Mesenchymal stem cell (in vitro differentiated cells and primary cell): ENCODE data around the gene ACE.

Experiments used
- DNase-seq: peaks from one replicate; pipeline ENCODE4 v3.0.0-alpha.2; 2013
- H2AFZ ChIP-seq: one replicate; pipeline ENCODE4 v1.6.1; 2013; ENCODE audit warnings: low read depth, mild to moderate bottlenecking, control low read depth, inconsistent platforms, low read length, moderate library complexity
- H2AK5ac ChIP-seq: 2 replicates; pipeline ENCODE4 v1.6.1; 2013; ENCODE audit warnings: low read length, moderate library complexity, mild to moderate bottlenecking, inconsistent platforms; ENCODE audit not compliant: severe bottlenecking
- H2BK120ac ChIP-seq: one replicate; pipeline ENCODE4 v1.6.1; 2013; ENCODE audit warnings: low read depth, mild to moderate bottlenecking, inconsistent platforms, low read length, moderate library complexity
- H2BK12ac ChIP-seq, 2 experiments: one replicate each; pipeline ENCODE4 v1.6.1; 2013; ENCODE audit warnings: inconsistent platforms in 2 of 2, low read length in 2 of 2, mild to moderate bottlenecking in 2 of 2, moderate library complexity in 2 of 2, control low read depth in 1 of 2
- H2BK15ac ChIP-seq: one replicate; pipeline ENCODE4 v1.6.1; 2013; ENCODE audit warnings: mild to moderate bottlenecking, low read depth, inconsistent platforms; ENCODE audit not compliant: poor library complexity, severe bottlenecking
- H2BK5ac ChIP-seq: 2 replicates; pipeline ENCODE4 v1.6.1; 2013; ENCODE audit warnings: low read depth, mild to moderate bottlenecking, low read length, control low read depth, inconsistent platforms; ENCODE audit not compliant: poor library complexity, severe bottlenecking
- H3K14ac ChIP-seq, 2 experiments: one replicate each; pipeline ENCODE4 v1.6.1; 2013; ENCODE audit warnings: inconsistent platforms in 2 of 2, low read length in 2 of 2, control low read depth in 1 of 2, mild to moderate bottlenecking in 1 of 2, moderate library complexity in 1 of 2
- H3K18ac ChIP-seq, 2 experiments: one replicate each; pipeline ENCODE4 v1.6.1; 2013; ENCODE audit warnings: inconsistent platforms in 2 of 2, low read length in 2 of 2, control low read depth in 1 of 2, low read depth in 1 of 2, mild to moderate bottlenecking in 1 of 2
- H3K23ac ChIP-seq, 2 experiments: one replicate each; pipeline ENCODE4 v1.6.1; 2013; ENCODE audit warnings: inconsistent platforms in 2 of 2, low read length in 2 of 2, mild to moderate bottlenecking in 2 of 2, moderate library complexity in 2 of 2, control low read depth in 1 of 2
- H3K27ac ChIP-seq: 2 replicates; pipeline ENCODE4 v1.5.1; 2013; ENCODE audit warnings: mild to moderate bottlenecking, moderate library complexity, low read length, control low read depth, inconsistent platforms; ENCODE audit not compliant: poor library complexity, severe bottlenecking
- H3K27me3 ChIP-seq, 2 experiments: 2 replicates each; pipeline versions ENCODE4 v1.6.1 to v1.7.0; 2013; ENCODE audit warnings: low read length in 2 of 2, mild to moderate bottlenecking in 2 of 2, moderate library complexity in 2 of 2, control low read depth in 1 of 2, inconsistent platforms in 1 of 2; ENCODE audit not compliant: control insufficient read depth in 1 of 2, insufficient read depth in 1 of 2
- H3K36me3 ChIP-seq, 2 experiments: 2 replicates each; pipeline versions ENCODE4 v1.6.1 to v1.7.0; 2013; ENCODE audit warnings: low read length in 2 of 2, control low read depth in 1 of 2, inconsistent platforms in 1 of 2, low read depth in 1 of 2, mild to moderate bottlenecking in 1 of 2; ENCODE audit not compliant: insufficient read depth in 2 of 2, control insufficient read depth in 1 of 2
- H3K4ac ChIP-seq, 2 experiments: one replicate each; pipeline ENCODE4 v1.6.1; 2013; ENCODE audit warnings: inconsistent platforms in 2 of 2, low read length in 2 of 2, mild to moderate bottlenecking in 2 of 2, moderate library complexity in 2 of 2, control low read depth in 1 of 2, low read depth in 1 of 2
- H3K4me1 ChIP-seq: 2 replicates; pipeline ENCODE4 v1.6.1; 2013; ENCODE audit warnings: low read depth, low read length, control low read depth; ENCODE audit not compliant: control insufficient read depth, insufficient read depth
- H3K4me2 ChIP-seq: 2 replicates; pipeline ENCODE4 v1.6.1; 2013; ENCODE audit warnings: low read length, mild to moderate bottlenecking, inconsistent platforms; ENCODE audit not compliant: poor library complexity, severe bottlenecking
- H3K4me3 ChIP-seq, 2 experiments: 2 replicates each; pipeline versions ENCODE4 v1.5.1 to v1.7.0; 2013; ENCODE audit warnings: low read length in 2 of 2, mild to moderate bottlenecking in 2 of 2, control low read depth in 1 of 2, low read depth in 1 of 2; ENCODE audit not compliant: insufficient read depth in 1 of 2
- H3K79me1 ChIP-seq: replicated peaks from 2 replicates; pipeline ENCODE4 v1.6.1; 2013; ENCODE audit warnings: mild to moderate bottlenecking, control low read depth, low read length, inconsistent platforms; ENCODE audit not compliant: poor library complexity, severe bottlenecking
- H3K9ac ChIP-seq: 2 replicates; pipeline ENCODE4 v1.7.0; 2013; ENCODE audit warnings: mild to moderate bottlenecking, low read length, moderate library complexity
- H3K9me3 ChIP-seq: 2 replicates; pipeline ENCODE4 v1.7.0; 2013; ENCODE audit warnings: mild to moderate bottlenecking, low read length; ENCODE audit not compliant: control insufficient read depth
- H4K8ac ChIP-seq: one replicate; pipeline ENCODE4 v1.6.1; 2013; ENCODE audit warnings: inconsistent platforms, mild to moderate bottlenecking, low read length, moderate library complexity
- H4K91ac ChIP-seq: one replicate; pipeline ENCODE4 v1.6.1; 2013; ENCODE audit warnings: mild to moderate bottlenecking, low read length, inconsistent platforms
- WGBS: methylation state at CpG from one replicate; pipeline ENCODE4 v1.1.7; 2013; ENCODE audit warnings: mixed read lengths; 5-methylcytosine and 5-hydroxymethylcytosine counted together

The ACE gene

DNA sequence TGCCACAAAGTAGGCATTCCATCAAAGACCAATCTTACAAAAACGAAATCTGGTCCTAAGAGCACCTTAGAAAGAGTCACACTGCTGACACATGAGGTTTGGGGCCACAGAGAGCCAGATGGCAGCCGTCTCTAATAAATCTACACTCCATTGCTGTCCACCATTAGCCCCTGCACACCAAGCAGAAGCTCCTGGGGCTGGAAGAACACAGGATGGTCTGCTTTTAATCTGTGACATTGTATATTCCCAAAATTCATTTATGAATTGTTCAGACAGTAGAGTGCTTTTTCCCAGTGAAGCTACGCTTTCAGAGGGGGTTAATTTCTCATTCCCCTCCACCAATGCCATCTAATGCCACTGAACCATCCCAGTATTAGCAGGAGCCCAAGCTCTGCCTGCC lies 32.4 kb upstream of the ACE start:
- Histone ChIP-seq H2BK120ac (no peak overlapping the region), H3K4me2 (no peak overlapping the region), H2BK12ac (no peak overlapping the region), H3K36me3 (no peaks in the 10 kb centered on the region), H3K27ac (no peak overlapping the region), H2BK15ac (no peak overlapping the region), H3K4ac (no peak overlapping the region), H2AFZ (no peak overlapping the region), H3K9me3 (no peaks in the 10 kb centered on the region), H2BK5ac (no peak overlapping the region), H3K27me3 (no peaks in the 10 kb centered on the region), H4K8ac (no peak overlapping the region), H3K4me3 (peak overlapping the region in 1 of 2 experiments; percentile 82), H3K79me1 (peaks cover 5% of the 10 kb centered on the region), H4K91ac (no peak overlapping the region), H3K18ac (no peak overlapping the region), H3K9ac (no peak overlapping the region), H3K14ac (no peak overlapping the region), H3K4me1 (peaks cover 26% of the 10 kb centered on the region), H3K23ac (no peak overlapping the region), H2AK5ac (no peak overlapping the region)
- 97% methylated on average over 2 of the region's 3 CpGs for WGBS
- DNase-seq: no peak

DNA sequence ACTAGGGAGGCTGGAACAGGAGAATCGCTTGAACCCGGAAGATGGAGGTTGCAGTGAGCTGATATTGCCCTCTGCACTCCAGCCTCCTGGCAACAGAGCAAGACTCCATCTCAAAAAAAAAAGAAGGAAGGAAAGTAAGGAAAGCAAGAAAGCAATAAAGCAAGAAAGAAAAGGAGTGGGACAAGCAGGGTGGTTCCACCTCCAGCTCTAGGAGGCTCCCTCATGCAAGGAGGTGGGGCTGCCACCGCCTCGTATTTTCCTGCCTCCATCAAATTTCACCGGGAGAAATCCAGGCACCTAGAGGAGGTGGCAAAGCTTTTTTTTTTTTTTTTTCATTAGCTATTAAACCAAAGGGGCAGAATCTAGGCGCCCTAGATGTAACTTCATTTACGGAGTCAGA lies 31.8 kb upstream of the ACE start:
- Histone ChIP-seq H2BK15ac (no peak overlapping the region), H4K8ac (no peak overlapping the region), H3K18ac (no peak overlapping the region), H2AK5ac (no peak overlapping the region), H3K9ac (peak overlapping the region; percentile 91), H2AFZ (no peak overlapping the region), H3K27me3 (no peaks in the 10 kb centered on the region), H3K4me2 (peak overlapping the region; percentile 80), H2BK12ac (no peak overlapping the region), H2BK5ac (no peak overlapping the region), H3K23ac (no peak overlapping the region), H3K4ac (no peak overlapping the region), H3K36me3 (no peaks in the 10 kb centered on the region), H3K4me1 (peaks cover 24% of the 10 kb centered on the region), H4K91ac (no peak overlapping the region), H3K27ac (no peak overlapping the region), H3K4me3 (peak overlapping the region in 1 of 2 experiments; percentile 82), H2BK120ac (no peak overlapping the region), H3K14ac (no peak overlapping the region), H3K9me3 (no peaks in the 10 kb centered on the region), H3K79me1 (peaks cover 5% of the 10 kb centered on the region)
- no peak for DNase-seq
- WGBS: 89% methylated on average over 6 of the region's 7 CpGs

GRCh38 chr17:63445571-63445953 lies 31.3 kb upstream of the ACE start:
- peak overlapping the region in 1 of 2 experiments; percentile 81 for H3K18ac ChIP-seq
- H4K91ac ChIP-seq: no peak overlapping the region
- no peak overlapping the region for H3K27ac ChIP-seq
- H3K27me3 ChIP-seq: no peaks in the 10 kb centered on the region
- H2BK5ac ChIP-seq: no peak overlapping the region
- no peak overlapping the region for H2BK120ac ChIP-seq
- peak; percentile 66 for DNase-seq
- no peak overlapping the region for H2BK15ac ChIP-seq
- peaks cover 5% of the 10 kb centered on the region for H3K79me1 ChIP-seq
- WGBS: 11% methylated on average over 22 of the region's 24 CpGs
- H3K4me2 ChIP-seq: peak overlapping the region; percentile 80
- H3K9me3 ChIP-seq: no peaks in the 10 kb centered on the region
- no peaks in the 10 kb centered on the region for H3K36me3 ChIP-seq
- peaks cover 19% of the 10 kb centered on the region for H3K4me1 ChIP-seq
- H3K9ac ChIP-seq: peak overlapping the region; percentile 91
- no peak overlapping the region for H2AK5ac ChIP-seq
- peak overlapping the region in 1 of 2 experiments; percentile 42 for H3K4ac ChIP-seq
- peak overlapping the region; percentile 92 for H4K8ac ChIP-seq
- peak overlapping the region in 1 of 2 experiments; percentile 68 for H2BK12ac ChIP-seq
- H2AFZ ChIP-seq: peak overlapping the region; percentile 76
- peak overlapping the region in 1 of 2 experiments; percentile 28 for H3K14ac ChIP-seq
- peak overlapping the region; percentile 57 to 82 for H3K4me3 ChIP-seq
- no peak overlapping the region for H3K23ac ChIP-seq

DNA sequence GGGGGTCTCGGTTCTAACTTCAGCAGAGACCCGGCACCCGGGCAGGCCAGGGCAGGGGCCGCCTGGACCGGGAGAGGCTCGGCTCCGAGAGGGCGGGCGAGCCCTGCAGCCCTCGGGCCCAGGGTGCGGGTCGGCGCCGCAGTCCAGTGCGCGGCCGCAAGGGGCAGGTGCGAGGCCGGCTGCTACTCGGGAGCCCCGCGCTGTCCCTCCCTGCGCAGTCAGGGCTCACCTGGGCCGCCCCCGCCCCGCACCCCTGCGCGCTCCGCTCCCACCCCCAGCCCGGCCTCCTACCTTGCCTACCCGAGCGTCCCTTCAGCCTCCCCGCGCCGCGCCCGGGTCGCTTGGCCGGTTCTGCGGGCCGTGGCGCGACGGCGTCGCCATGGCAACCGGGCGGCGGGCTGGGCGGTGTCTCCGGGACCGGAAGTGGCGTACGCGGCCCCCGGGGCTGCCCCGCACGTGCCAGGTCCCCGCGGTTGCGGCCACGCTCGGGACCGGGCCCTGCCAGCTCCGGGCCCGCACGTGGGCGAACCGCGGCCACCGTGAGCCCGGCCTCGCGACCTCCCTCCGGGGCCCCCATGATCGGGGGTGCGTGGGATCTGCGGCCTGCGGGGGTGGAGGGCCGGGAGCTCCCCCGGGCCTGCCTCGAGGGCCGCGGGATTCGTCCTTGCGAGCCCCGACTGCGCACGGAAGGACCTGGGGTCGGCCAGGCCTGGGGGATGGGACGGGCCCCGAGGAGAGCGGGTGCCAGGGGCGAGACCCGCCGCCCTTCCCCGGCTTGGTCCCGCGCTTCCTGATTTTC lies 30.7 kb upstream of the ACE start, which contains the start of gene CYB561:
Gene CYB561, minus strand, starts transcription at position 353 of the 799 bp plus-strand sequence. CDS start 8,759 bp downstream, outside the sequence.
- Histone ChIP-seq H4K8ac (peak within 1 kb of the TSS; percentile 92), H2BK120ac (peak within 1 kb of the TSS; percentile 51), H2BK15ac (peak within 1 kb of the TSS; percentile 73), H3K23ac (peak within 1 kb of the TSS in 1 of 2 experiments; percentile 11), H3K79me1 (peaks cover 2% of the 10 kb centered on the region), H4K91ac (peak within 1 kb of the TSS; percentile 93), H3K14ac (peak within 1 kb of the TSS in 1 of 2 experiments; percentile 28), H3K4me2 (peak within 1 kb of the TSS; percentile 80), H3K36me3 (no peaks in the 10 kb centered on the region), H3K9ac (peak within 1 kb of the TSS; percentile 91), H2BK5ac (no peak within 1 kb of the TSS), H3K4me1 (peaks cover 18% of the 10 kb centered on the region), H2BK12ac (peak within 1 kb of the TSS in 1 of 2 experiments; percentile 77), H2AFZ (peak within 1 kb of the TSS; percentile 76), H3K27me3 (no peaks in the 10 kb centered on the region), H2AK5ac (no peak within 1 kb of the TSS), H3K18ac (peak within 1 kb of the TSS; percentile 81 to 83), H3K27ac (no peak within 1 kb of the TSS), H3K9me3 (no peaks in the 10 kb centered on the region), H3K4ac (peak within 1 kb of the TSS; percentile 42 to 54), H3K4me3 (peak within 1 kb of the TSS; percentile 57 to 82)
- 4% methylated on average over 60 of the region's 99 CpGs for whole genome bisulfite sequencing
- DNase-seq: peak; percentile 57
